ENCODE data around the gene LRSAM1. TPM values are rescaled to one million over a fixed set of nuclear protein-coding genes. Genes with fewer than 3 reads are reported as not detected.

The LRSAM1 gene
- total RNA-seq, 1 donor from 2014 or later = 27.5 TPM

DNA sequence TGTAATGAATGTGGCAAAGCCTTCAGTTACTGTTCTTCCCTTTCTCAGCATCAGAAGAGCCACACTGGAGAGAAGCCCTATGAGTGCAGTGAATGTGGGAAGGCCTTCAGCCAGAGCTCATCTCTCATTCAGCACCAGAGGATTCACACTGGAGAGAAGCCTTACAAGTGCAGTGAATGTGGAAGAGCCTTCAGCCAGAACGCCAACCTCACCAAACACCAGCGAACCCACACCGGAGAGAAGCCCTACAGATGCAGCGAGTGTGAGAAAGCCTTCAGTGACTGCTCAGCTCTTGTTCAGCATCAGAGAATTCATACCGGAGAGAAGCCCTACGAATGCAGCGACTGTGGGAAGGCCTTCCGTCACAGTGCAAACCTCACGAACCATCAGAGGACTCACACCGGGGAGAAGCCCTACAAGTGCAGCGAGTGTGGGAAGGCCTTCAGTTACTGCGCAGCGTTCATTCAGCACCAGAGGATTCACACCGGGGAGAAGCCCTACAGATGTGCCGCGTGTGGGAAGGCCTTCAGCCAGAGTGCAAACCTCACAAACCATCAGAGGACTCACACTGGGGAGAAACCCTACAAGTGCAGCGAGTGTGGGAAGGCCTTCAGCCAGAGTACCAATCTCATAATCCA, 6.9 kb upstream of the LRSAM1 start:
- no peak overlapping the region for H3K4me3 Mint-ChIP-seq (ENCODE audit: unreplicated experiment)
- peak overlapping the region; percentile 80 for H3K27ac Mint-ChIP-seq (ENCODE audit: unreplicated experiment)
- H3K36me3 Mint-ChIP-seq (ENCODE audit: low read depth) = peaks cover 71% of the 10 kb centered on the region
- peaks cover 27% of the 10 kb centered on the region for H3K4me1 Mint-ChIP-seq (ENCODE audit: low read depth)
- TF ChIP-seq, protein P1, sequence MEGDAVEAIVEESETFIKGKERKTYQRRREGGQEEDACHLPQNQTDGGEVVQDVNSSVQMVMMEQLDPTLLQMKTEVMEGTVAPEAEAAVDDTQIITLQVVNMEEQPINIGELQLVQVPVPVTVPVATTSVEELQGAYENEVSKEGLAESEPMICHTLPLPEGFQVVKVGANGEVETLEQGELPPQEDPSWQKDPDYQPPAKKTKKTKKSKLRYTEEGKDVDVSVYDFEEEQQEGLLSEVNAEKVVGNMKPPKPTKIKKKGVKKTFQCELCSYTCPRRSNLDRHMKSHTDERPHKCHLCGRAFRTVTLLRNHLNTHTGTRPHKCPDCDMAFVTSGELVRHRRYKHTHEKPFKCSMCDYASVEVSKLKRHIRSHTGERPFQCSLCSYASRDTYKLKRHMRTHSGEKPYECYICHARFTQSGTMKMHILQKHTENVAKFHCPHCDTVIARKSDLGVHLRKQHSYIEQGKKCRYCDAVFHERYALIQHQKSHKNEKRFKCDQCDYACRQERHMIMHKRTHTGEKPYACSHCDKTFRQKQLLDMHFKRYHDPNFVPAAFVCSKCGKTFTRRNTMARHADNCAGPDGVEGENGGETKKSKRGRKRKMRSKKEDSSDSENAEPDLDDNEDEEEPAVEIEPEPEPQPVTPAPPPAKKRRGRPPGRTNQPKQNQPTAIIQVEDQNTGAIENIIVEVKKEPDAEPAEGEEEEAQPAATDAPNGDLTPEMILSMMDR (IDR thresholded peaks at IDR 0.05) = no peak
- peaks cover 13% of the 10 kb centered on the region for H3K9me3 Mint-ChIP-seq (ENCODE audit: low read depth)
- no peaks in the 10 kb centered on the region for H3K27me3 Mint-ChIP-seq (ENCODE audit: low read depth)
- DNase-seq (ENCODE audit: low spot score) = no peak

DNA sequence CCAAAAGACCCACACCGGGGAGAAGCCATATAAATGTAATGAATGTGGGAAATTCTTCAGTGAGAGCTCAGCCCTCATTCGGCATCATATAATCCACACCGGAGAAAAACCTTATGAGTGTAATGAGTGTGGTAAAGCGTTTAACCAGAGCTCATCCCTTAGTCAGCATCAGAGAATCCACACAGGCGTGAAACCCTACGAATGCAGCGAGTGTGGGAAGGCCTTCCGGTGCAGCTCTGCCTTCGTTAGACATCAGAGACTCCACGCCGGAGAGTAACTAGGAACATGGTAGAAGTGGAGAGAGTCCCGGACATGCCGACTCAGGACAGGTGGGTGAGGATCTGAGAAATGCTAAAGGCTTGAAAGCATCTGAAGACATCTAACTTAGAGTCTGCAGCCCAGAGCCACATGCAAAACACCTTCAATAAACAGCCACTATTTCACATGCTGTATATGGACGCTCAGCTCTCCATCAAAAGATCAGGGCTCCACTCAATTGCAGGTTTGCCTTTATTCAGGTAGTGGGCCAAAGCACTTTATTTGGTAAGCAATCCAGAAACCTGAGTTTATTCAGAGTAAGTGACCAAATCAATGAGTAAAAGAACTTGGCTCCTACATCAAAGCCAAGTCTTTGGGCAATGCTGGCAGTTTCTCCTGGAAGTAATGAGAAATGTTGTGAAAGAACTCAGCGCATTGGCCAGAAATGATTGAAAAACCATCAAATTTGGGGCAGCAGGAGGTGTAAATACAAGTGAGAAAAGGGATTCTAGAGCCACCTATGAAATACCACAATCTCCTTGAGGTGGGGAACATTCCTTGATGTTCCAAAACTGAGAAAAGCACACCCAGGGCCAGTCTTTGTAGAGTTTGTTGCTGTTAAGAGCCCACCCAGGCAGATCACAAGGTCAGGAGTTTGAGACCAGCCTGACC, 6.1 kb upstream of the LRSAM1 start:
- H3K4me1 Mint-ChIP-seq (ENCODE audit: low read depth) = peaks cover 35% of the 10 kb centered on the region
- peaks cover 70% of the 10 kb centered on the region for H3K36me3 Mint-ChIP-seq (ENCODE audit: low read depth)
- peaks cover 13% of the 10 kb centered on the region for H3K9me3 Mint-ChIP-seq (ENCODE audit: low read depth)
- H3K4me3 Mint-ChIP-seq (ENCODE audit: unreplicated experiment) = no peak overlapping the region
- TF ChIP-seq, protein P1 (IDR thresholded peaks at IDR 0.05) = no peak
- no peak overlapping the region for H3K27ac Mint-ChIP-seq (ENCODE audit: unreplicated experiment)
- H3K27me3 Mint-ChIP-seq (ENCODE audit: low read depth) = no peaks in the 10 kb centered on the region
- no peak for DNase-seq (ENCODE audit: low spot score)

GRCh38 chr9:127445851-127446712, 5.2 kb upstream of the LRSAM1 start:
- peak overlapping the region; percentile 54 for H3K27ac Mint-ChIP-seq (ENCODE audit: unreplicated experiment)
- TF ChIP-seq, protein P1 (IDR thresholded peaks at IDR 0.05) = no peak
- no peak overlapping the region for H3K4me3 Mint-ChIP-seq (ENCODE audit: unreplicated experiment)
- no peak for DNase-seq (ENCODE audit: low spot score)
- peaks cover 39% of the 10 kb centered on the region for H3K4me1 Mint-ChIP-seq (ENCODE audit: low read depth)
- H3K27me3 Mint-ChIP-seq (ENCODE audit: low read depth) = no peaks in the 10 kb centered on the region
- peaks cover 63% of the 10 kb centered on the region for H3K36me3 Mint-ChIP-seq (ENCODE audit: low read depth)
- H3K9me3 Mint-ChIP-seq (ENCODE audit: low read depth) = peaks cover 13% of the 10 kb centered on the region

DNA sequence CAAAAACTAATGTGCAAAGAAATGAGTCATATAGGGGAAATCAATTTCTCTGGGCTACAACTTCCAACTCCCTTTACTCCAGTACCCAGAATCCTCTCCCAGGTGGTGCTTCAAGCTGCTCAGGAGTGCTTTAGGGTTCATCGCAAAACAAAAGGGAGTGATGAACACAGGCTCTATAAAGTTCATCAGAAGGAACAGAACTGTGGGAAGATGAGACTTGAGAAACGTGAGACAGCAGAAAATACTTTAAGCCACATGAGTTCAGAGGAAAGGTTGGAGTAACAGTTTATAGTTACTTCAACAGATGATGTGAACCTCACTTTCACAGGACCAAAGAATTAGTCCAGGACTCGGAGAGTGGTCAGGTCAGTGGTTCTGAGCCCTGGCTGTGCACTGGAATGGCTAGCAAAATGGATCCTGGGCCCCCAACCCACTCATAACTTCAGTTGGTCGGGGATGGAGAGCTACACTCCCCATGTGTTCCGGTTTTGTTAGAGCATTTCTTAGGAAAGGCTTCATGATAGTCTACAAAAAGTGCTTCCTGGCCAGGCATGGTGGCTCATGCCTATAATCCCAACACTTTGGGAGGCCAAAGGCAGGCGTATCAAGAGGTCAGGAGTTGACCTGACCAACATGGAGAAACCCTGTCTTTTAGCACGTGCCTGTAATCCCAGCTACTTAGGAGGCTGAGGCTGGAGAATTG, 4.4 kb upstream of the LRSAM1 start:
- Mint-ChIP-seq H3K4me1 (ENCODE audit: low read depth) (peaks cover 41% of the 10 kb centered on the region), H3K9me3 (ENCODE audit: low read depth) (peaks cover 13% of the 10 kb centered on the region), H3K4me3 (ENCODE audit: unreplicated experiment) (no peak overlapping the region), H3K27ac (ENCODE audit: unreplicated experiment) (peak overlapping the region; percentile 54), H3K27me3 (ENCODE audit: low read depth) (no peaks in the 10 kb centered on the region), H3K36me3 (ENCODE audit: low read depth) (peaks cover 62% of the 10 kb centered on the region)
- no peak for DNase-seq (ENCODE audit: low spot score)
- TF ChIP-seq, protein P1 (IDR thresholded peaks at IDR 0.05) = no peak

All from chondrocyte (in vitro differentiated cells).